GM18520 (cell line): Measurements from ENCODE around the gene CORO1C.

Experiments
- ATAC-seq: cut with Tn5 transposase; IDR thresholded peaks from one replicate; pipeline ENCODE4 v1.9.1; 2021; ENCODE audit not compliant: unreplicated experiment

Gene CORO1C

GRCh38 chr12:108605690-108606406 is 125.5 kb downstream of the CORO1C start:
- ATAC-seq, result no peak

- ATAC-seq, result no peak
These were observed 126.2 kb downstream of the CORO1C start for GRCh38 chr12:108605000-108605689.

- no peak for ATAC-seq
These were observed 126.9 kb downstream of the CORO1C start for GRCh38 chr12:108604208-108604941.

GRCh38 chr12:108603743-108604142 is 127.6 kb downstream of the CORO1C start:
- no peak for ATAC-seq

- ATAC-seq, result no peak
These were observed 128.2 kb downstream of the CORO1C start for GRCh38 chr12:108602976-108603704.

- ATAC-seq, result no peak
These were observed 129.1 kb downstream of the CORO1C start for GRCh38 chr12:108602209-108602705.

- no peak for ATAC-seq
These were observed 130.7 kb downstream of the CORO1C start for GRCh38 chr12:108600702-108601007.

- ATAC-seq, result no peak
These were observed 131.2 kb downstream of the CORO1C start for GRCh38 chr12:108599948-108600701.

- ATAC-seq, result no peak
These were observed 131.8 kb downstream of the CORO1C start for GRCh38 chr12:108599541-108599940.

- no peak for ATAC-seq
These were observed 132.6 kb downstream of the CORO1C start for GRCh38 chr12:108598553-108599250.

GRCh38 chr12:108597559-108598471 is 133.5 kb downstream of the CORO1C start, which contains the start of gene TMEM119:
Gene TMEM119 (minus strand): TSS chr12:108598084. CDS start chr12:108592383, 5,701 bp downstream.
- ATAC-seq, result no peak

GRCh38 chr12:108596854-108597558 is 134.3 kb downstream of the CORO1C start:
- no peak for ATAC-seq

GRCh38 chr12:108595711-108596647 is 135.3 kb downstream of the CORO1C start:
- no peak for ATAC-seq
